ENCODE results near the gene TCEANC.

Gene TCEANC

DNA sequence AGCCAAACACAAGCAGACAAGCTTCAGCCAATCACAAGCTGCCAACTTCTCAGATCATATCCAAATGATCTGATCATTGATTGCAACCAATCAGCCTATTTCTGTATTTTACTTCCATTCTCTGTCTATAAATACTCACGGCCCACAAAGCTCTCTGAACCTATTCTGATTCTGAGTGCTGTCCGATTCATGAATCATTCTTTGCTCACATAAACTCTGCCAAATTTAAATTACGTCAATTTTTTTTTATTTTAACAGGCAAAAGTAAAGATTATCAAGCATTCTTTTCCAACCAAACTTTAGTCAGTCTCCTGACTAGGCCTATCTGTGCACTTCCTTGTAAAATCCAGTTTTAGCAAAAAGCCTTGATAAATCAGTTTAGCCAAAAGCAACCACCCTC, 1.8 kb upstream of the TCEANC start:
- Histone ChIP-seq H3K27ac (no peak overlapping the region), H3K9ac (ENCODE audit: insufficient read length) (no peak overlapping the region), H3K4me3 (no peak overlapping the region), H3K9me3 (ENCODE audit: low read depth, low read length) (no peaks in the 10 kb centered on the region), H3K36me3 (ENCODE audit: insufficient read depth, low read length) (no peaks in the 10 kb centered on the region)
- DNase-seq (ENCODE audit: low read depth, low spot score), result no peak
- TF ChIP-seq POLR2AphosphoS5 (IDR thresholded peaks at IDR 0.05; ENCODE audit: borderline replicate concordance, low read depth, low read length), result no peak
- no peak for TF ChIP-seq EZH2 (IDR thresholded peaks at IDR 0.05)
- no peak for TF ChIP-seq FOXP2 (optimal IDR thresholded peaks at IDR 0.05; ENCODE audit: control extremely low read depth, extremely low read length, insufficient read depth)

GRCh38 chrX:13652287-13652793, 601 bp upstream of the TCEANC start:
- peak overlapping the region; percentile 86 for H3K9ac ChIP-seq (ENCODE audit: insufficient read length)
- no peaks in the 10 kb centered on the region for H3K36me3 ChIP-seq (ENCODE audit: insufficient read depth, low read length)
- TF ChIP-seq EZH2 (IDR thresholded peaks at IDR 0.05), result no peak
- DNase-seq (ENCODE audit: low read depth, low spot score), result no peak
- H3K27ac ChIP-seq, result no peak overlapping the region
- H3K9me3 ChIP-seq (ENCODE audit: low read depth, low read length), result no peaks in the 10 kb centered on the region
- H3K4me3 ChIP-seq, result peak overlapping the region; percentile 95

DNA sequence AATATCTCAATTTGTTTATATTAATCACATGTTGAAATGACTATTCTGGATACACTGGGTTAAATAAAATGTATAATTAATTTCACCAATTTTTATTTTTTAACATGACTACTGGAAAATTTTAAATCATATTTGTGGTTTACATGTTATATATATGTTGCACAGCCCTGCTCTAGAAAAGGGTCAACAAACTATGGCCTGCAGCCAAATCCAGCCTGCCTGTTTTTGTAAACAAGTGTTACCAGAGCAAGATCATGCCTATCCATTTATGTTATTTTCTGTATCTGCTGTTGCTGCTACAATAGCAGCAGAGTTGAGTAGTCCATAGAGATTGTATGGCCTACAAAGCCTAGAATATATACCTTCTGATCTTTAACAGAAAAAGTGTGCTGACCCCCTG, 1.2 kb downstream of the TCEANC start:
- no peak for DNase-seq (ENCODE audit: low read depth, low spot score)
- TF ChIP-seq FOXP2 (optimal IDR thresholded peaks at IDR 0.05; ENCODE audit: control extremely low read depth, extremely low read length, insufficient read depth) (no peak), EZH2 (IDR thresholded peaks at IDR 0.05) (no peak), POLR2AphosphoS5 (IDR thresholded peaks at IDR 0.05; ENCODE audit: borderline replicate concordance, low read depth, low read length) (no peak)
- H3K27ac ChIP-seq, result no peak overlapping the region
- no peaks in the 10 kb centered on the region for H3K36me3 ChIP-seq (ENCODE audit: insufficient read depth, low read length)
- peak overlapping the region; percentile 95; the same call in 1 of the 2 replicates for H3K4me3 ChIP-seq
- no peaks in the 10 kb centered on the region for H3K9me3 ChIP-seq (ENCODE audit: low read depth, low read length)
- peak overlapping the region; percentile 64 for H3K9ac ChIP-seq (ENCODE audit: insufficient read length)

GRCh38 chrX:13655674-13656073, 2.7 kb downstream of the TCEANC start:
- DNase-seq (ENCODE audit: low read depth, low spot score), result no peak
- no peak for TF ChIP-seq POLR2AphosphoS5 (IDR thresholded peaks at IDR 0.05; ENCODE audit: borderline replicate concordance, low read depth, low read length)
- TF ChIP-seq EZH2 (IDR thresholded peaks at IDR 0.05), result no peak
- no peak for TF ChIP-seq FOXP2 (optimal IDR thresholded peaks at IDR 0.05; ENCODE audit: control extremely low read depth, extremely low read length, insufficient read depth)

DNA sequence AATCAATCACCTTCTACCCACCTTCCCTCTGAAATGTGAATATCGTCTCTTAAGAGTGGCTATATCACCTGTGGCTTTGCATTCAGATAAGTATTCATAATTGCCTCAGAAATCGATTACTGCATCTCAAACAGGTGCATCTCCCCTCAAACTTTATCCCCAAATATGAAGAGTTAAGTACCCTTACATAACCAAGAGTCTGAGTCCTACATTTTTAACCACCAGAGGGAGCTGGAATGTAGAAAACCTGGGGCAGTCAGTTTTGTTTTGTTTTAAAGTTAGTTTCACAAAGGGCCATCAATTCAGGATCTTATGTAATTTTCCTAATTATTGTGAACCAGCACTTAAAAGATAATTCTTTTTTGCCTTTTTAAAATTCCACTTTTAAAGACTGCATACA, 5.7 kb downstream of the TCEANC start:
- Histone ChIP-seq H3K27ac (no peak overlapping the region), H3K9me3 (ENCODE audit: low read depth, low read length) (no peaks in the 10 kb centered on the region), H3K4me3 (no peak overlapping the region), H3K9ac (ENCODE audit: insufficient read length) (no peak overlapping the region), H3K36me3 (ENCODE audit: insufficient read depth, low read length) (no peaks in the 10 kb centered on the region; the same call in 1 of the 2 replicates)
- TF ChIP-seq POLR2AphosphoS5 (IDR thresholded peaks at IDR 0.05; ENCODE audit: borderline replicate concordance, low read depth, low read length) (no peak), FOXP2 (optimal IDR thresholded peaks at IDR 0.05; ENCODE audit: control extremely low read depth, extremely low read length, insufficient read depth) (no peak), EZH2 (IDR thresholded peaks at IDR 0.05) (no peak)
- peak; percentile 37 for DNase-seq (ENCODE audit: low read depth, low spot score)

More at GRCh38 chrX:13655674-13656073, 2.7 kb downstream of the TCEANC start:
- Histone ChIP-seq H3K4me3 (no peak overlapping the region), H3K27ac (no peak overlapping the region), H3K36me3 (ENCODE audit: insufficient read depth, low read length) (no peaks in the 10 kb centered on the region), H3K9me3 (ENCODE audit: low read depth, low read length) (no peaks in the 10 kb centered on the region), H3K9ac (ENCODE audit: insufficient read length) (no peak overlapping the region)

GRCh38 chrX:13659063-13659462, 6.1 kb downstream of the TCEANC start:
- Histone ChIP-seq H3K27ac (no peak overlapping the region), H3K9me3 (ENCODE audit: low read depth, low read length) (no peaks in the 10 kb centered on the region), H3K36me3 (ENCODE audit: insufficient read depth, low read length) (no peaks in the 10 kb centered on the region; the same call in 1 of the 2 replicates), H3K4me3 (no peak overlapping the region), H3K9ac (ENCODE audit: insufficient read length) (no peak overlapping the region)
- TF ChIP-seq POLR2AphosphoS5 (IDR thresholded peaks at IDR 0.05; ENCODE audit: borderline replicate concordance, low read depth, low read length), result no peak
- DNase-seq (ENCODE audit: low read depth, low spot score), result no peak

- TF ChIP-seq POLR2AphosphoS5 (IDR thresholded peaks at IDR 0.05; ENCODE audit: borderline replicate concordance, low read depth, low read length), result no peak
- TF ChIP-seq FOXP2 (optimal IDR thresholded peaks at IDR 0.05; ENCODE audit: control extremely low read depth, extremely low read length, insufficient read depth), result no peak
- TF ChIP-seq EZH2 (IDR thresholded peaks at IDR 0.05), result no peak
- H3K27ac ChIP-seq, result no peak overlapping the region
- H3K9ac ChIP-seq (ENCODE audit: insufficient read length), result no peak overlapping the region
- no peak for DNase-seq (ENCODE audit: low read depth, low spot score)
- H3K36me3 ChIP-seq (ENCODE audit: insufficient read depth, low read length), result no peaks in the 10 kb centered on the region; the same call in 1 of the 2 replicates
- no peaks in the 10 kb centered on the region for H3K9me3 ChIP-seq (ENCODE audit: low read depth, low read length)
- no peak overlapping the region for H3K4me3 ChIP-seq
These were observed 8.9 kb downstream of the TCEANC start for GRCh38 chrX:13661735-13662288.

DNA sequence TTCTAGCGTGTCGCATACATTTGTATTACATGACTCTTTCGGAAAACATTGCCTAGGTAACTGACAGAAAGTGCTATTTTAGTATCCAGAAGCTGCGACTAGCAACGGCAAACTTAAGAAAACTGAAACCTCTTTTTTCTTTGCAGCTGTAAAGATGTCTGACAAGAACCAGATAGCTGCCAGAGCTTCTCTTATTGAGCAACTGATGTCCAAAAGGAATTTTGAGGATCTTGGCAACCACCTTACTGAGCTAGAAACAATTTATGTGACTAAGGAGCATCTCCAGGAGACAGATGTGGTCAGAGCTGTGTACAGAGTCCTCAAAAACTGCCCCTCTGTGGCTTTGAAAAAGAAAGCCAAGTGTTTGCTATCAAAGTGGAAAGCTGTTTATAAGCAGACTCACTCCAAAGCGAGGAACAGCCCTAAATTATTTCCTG, 9.4 kb downstream of the TCEANC start:
- Histone ChIP-seq H3K4me3 (no peak overlapping the region), H3K36me3 (ENCODE audit: insufficient read depth, low read length) (no peaks in the 10 kb centered on the region; the same call in 1 of the 2 replicates), H3K9ac (ENCODE audit: insufficient read length) (no peak overlapping the region), H3K9me3 (ENCODE audit: low read depth, low read length) (no peaks in the 10 kb centered on the region), H3K27ac (no peak overlapping the region)
- no peak for DNase-seq (ENCODE audit: low read depth, low spot score)
- TF ChIP-seq POLR2AphosphoS5 (IDR thresholded peaks at IDR 0.05; ENCODE audit: borderline replicate concordance, low read depth, low read length), result no peak
- TF ChIP-seq FOXP2 (optimal IDR thresholded peaks at IDR 0.05; ENCODE audit: control extremely low read depth, extremely low read length, insufficient read depth), result no peak

- no peak overlapping the region for H3K9ac ChIP-seq (ENCODE audit: insufficient read length)
- H3K4me3 ChIP-seq, result no peak overlapping the region
- H3K9me3 ChIP-seq (ENCODE audit: low read depth, low read length), result no peaks in the 10 kb centered on the region
- H3K36me3 ChIP-seq (ENCODE audit: insufficient read depth, low read length), result no peaks in the 10 kb centered on the region; the same call in 1 of the 2 replicates
- no peak overlapping the region for H3K27ac ChIP-seq
- no peak for DNase-seq (ENCODE audit: low read depth, low spot score)
- TF ChIP-seq FOXP2 (optimal IDR thresholded peaks at IDR 0.05; ENCODE audit: control extremely low read depth, extremely low read length, insufficient read depth) (no peak), POLR2AphosphoS5 (IDR thresholded peaks at IDR 0.05; ENCODE audit: borderline replicate concordance, low read depth, low read length) (no peak), EZH2 (IDR thresholded peaks at IDR 0.05) (no peak)
These were observed 11.1 kb downstream of the TCEANC start for GRCh38 chrX:13664020-13664419.

Measured in SK-N-MC (cell line).